ENCODE measurements around the gene CNTRL.

The CNTRL gene

GRCh38 chr9:121184463-121184862, 109.7 kb downstream of the CNTRL start:
- H3K4me1 ChIP-seq (ENCODE audit: insufficient read depth, low read length), result no peaks in the 10 kb centered on the region
- no peak overlapping the region for H3K27ac ChIP-seq (ENCODE audit: low read length)
- peaks cover 63% of the 10 kb centered on the region for H3K36me3 ChIP-seq (ENCODE audit: insufficient read depth, low read depth, low read length)

DNA sequence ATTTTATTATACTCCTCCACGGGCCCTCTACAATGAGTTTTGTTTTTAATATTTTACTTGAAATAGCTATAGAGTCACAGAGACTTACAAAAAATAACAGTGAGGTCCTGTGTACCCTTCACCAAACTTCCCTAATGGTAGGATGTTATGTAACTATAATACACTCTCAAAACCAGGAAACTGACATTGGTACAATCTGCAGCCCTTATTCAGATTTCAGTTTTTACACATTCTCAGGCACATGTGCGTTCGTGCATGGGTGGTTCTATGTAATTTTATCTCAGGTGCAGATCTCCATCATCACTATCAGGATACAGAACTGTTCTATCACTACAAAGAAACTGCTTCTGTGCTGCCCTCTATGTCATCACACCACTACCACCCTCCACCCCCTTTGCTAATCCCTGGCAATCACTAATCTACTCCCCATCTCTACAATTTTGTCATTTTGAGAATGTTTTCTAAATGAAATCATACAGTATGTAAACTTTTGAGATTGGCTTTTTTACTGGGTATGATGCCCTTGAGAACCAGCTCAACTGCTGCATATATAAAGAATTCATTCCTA, 110.5 kb downstream of the CNTRL start:
- Histone ChIP-seq H3K9me3 (ENCODE audit: insufficient read depth, low read depth, low read length) (no peaks in the 10 kb centered on the region), H3K27ac (ENCODE audit: low read length) (no peak overlapping the region), H3K9ac (ENCODE audit: low read depth, low read length) (no peak overlapping the region), H3K27me3 (ENCODE audit: insufficient read depth, low read length) (no peaks in the 10 kb centered on the region), H3K4me3 (ENCODE audit: low read length) (no peak overlapping the region), H3K36me3 (ENCODE audit: insufficient read depth, low read depth, low read length) (peaks cover 57% of the 10 kb centered on the region), H3K4me1 (ENCODE audit: insufficient read depth, low read length) (no peaks in the 10 kb centered on the region)

More at GRCh38 chr9:121184463-121184862, 109.7 kb downstream of the CNTRL start:
- no peak overlapping the region for H3K4me3 ChIP-seq (ENCODE audit: low read length)
- no peaks in the 10 kb centered on the region for H3K27me3 ChIP-seq (ENCODE audit: insufficient read depth, low read length)
- no peaks in the 10 kb centered on the region for H3K9me3 ChIP-seq (ENCODE audit: insufficient read depth, low read depth, low read length)
- no peak overlapping the region for H3K9ac ChIP-seq (ENCODE audit: low read depth, low read length)

- Histone ChIP-seq H3K27ac (ENCODE audit: low read length) (no peak overlapping the region), H3K9ac (ENCODE audit: low read depth, low read length) (no peak overlapping the region)
Measured at GRCh38 chr9:121185774-121186403, 111.1 kb downstream of the CNTRL start.

DNA sequence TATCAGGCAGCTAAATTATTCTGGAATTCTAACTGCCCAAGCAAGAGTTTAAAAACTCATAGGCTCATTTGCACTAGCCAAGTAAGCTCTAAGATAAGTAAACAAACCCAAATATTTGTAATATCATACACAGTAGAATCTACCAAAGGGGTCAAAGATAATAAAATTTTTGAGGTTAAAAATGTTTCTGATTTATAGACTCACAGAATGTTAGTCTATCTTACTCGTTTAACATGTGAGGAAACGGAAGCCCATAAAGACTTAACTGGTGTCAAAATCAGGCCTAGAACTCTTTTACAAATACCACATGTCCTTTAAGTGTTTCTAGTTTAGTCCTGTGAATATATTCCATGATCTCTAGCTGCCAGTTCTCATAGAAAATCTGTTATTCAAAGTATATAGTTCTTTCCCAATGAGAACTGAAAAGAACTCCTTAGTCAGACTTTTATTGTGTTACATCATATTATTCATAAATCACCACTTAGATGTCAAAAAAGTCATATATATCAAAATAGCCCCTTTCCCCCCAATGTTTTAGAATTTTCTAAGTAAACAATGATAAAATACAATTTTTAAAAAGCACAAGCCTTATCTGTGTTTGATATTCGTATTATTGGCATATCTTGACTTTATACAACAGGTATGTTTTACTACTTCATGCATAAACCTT, 113.0 kb downstream of the CNTRL start:
- no peak overlapping the region for H3K27ac ChIP-seq (ENCODE audit: low read length)
- H3K9ac ChIP-seq (ENCODE audit: low read depth, low read length), result no peak overlapping the region
- H3K9me3 ChIP-seq (ENCODE audit: insufficient read depth, low read depth, low read length), result no peaks in the 10 kb centered on the region
- H3K27me3 ChIP-seq (ENCODE audit: insufficient read depth, low read length), result no peaks in the 10 kb centered on the region
- H3K36me3 ChIP-seq (ENCODE audit: insufficient read depth, low read depth, low read length), result peaks cover 35% of the 10 kb centered on the region
- no peaks in the 10 kb centered on the region for H3K4me1 ChIP-seq (ENCODE audit: insufficient read depth, low read length)
- no peak overlapping the region for H3K4me3 ChIP-seq (ENCODE audit: low read length)

More at GRCh38 chr9:121185774-121186403, 111.1 kb downstream of the CNTRL start:
- Histone ChIP-seq H3K4me1 (ENCODE audit: insufficient read depth, low read length) (no peaks in the 10 kb centered on the region), H3K27me3 (ENCODE audit: insufficient read depth, low read length) (no peaks in the 10 kb centered on the region), H3K4me3 (ENCODE audit: low read length) (no peak overlapping the region), H3K36me3 (ENCODE audit: insufficient read depth, low read depth, low read length) (peaks cover 50% of the 10 kb centered on the region), H3K9me3 (ENCODE audit: insufficient read depth, low read depth, low read length) (no peaks in the 10 kb centered on the region)

DNA sequence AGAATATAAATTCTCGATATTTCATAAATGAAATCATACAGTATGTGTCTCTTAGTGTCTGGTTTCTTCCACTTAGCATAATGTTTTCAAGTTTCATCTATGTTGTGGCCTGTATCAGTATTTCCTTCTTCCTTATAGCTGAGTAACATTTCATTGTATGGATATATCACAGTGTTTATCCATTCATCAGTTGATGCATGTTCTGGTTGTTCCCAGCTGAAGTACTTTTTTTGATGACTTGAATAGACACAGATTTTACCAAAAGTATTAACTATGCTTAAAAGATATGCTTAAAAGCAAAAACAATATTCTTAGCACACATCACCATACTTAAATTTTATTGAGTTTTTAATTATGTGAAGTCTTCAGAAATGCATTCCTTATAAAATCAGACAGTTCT, 114.3 kb downstream of the CNTRL start:
- Histone ChIP-seq H3K27ac (ENCODE audit: low read length) (no peak overlapping the region), H3K27me3 (ENCODE audit: insufficient read depth, low read length) (no peaks in the 10 kb centered on the region), H3K36me3 (ENCODE audit: insufficient read depth, low read depth, low read length) (peaks cover 22% of the 10 kb centered on the region), H3K4me3 (ENCODE audit: low read length) (no peak overlapping the region), H3K9ac (ENCODE audit: low read depth, low read length) (no peak overlapping the region), H3K9me3 (ENCODE audit: insufficient read depth, low read depth, low read length) (no peaks in the 10 kb centered on the region), H3K4me1 (ENCODE audit: insufficient read depth, low read length) (no peaks in the 10 kb centered on the region)

DNA sequence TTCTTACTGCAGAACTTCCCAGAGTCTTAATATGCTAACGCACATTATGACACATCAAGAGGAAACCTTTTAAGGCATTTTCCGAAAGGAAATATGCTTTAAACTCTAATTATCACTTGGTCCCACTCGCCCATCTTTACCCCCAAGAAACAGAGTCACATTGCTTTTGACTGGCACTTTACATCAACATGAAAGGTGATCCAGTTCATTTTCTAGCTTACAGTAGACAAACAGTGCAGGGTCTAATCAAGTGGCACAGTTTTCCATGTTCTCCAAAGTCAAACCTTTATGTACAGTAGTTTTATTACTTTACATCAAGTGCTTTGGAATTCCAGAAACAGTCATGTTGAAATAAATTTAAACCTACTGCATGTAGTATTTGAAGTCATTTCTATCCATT, 114.9 kb downstream of the CNTRL start:
- Histone ChIP-seq H3K9ac (ENCODE audit: low read depth, low read length) (no peak overlapping the region), H3K4me1 (ENCODE audit: insufficient read depth, low read length) (0 out of 2 replicates have a peak, but pooled peaks cover under 1% of the 10 kb centered on the region), H3K36me3 (ENCODE audit: insufficient read depth, low read depth, low read length) (peaks cover 18% of the 10 kb centered on the region), H3K27ac (ENCODE audit: low read length) (no peak overlapping the region), H3K4me3 (ENCODE audit: low read length) (no peak overlapping the region), H3K27me3 (ENCODE audit: insufficient read depth, low read length) (no peaks in the 10 kb centered on the region), H3K9me3 (ENCODE audit: insufficient read depth, low read depth, low read length) (no peaks in the 10 kb centered on the region)

GRCh38 chr9:121191235-121191634, 116.5 kb downstream of the CNTRL start:
- Histone ChIP-seq H3K27ac (ENCODE audit: low read length) (no peak overlapping the region), H3K9ac (ENCODE audit: low read depth, low read length) (no peak overlapping the region), H3K27me3 (ENCODE audit: insufficient read depth, low read length) (no peaks in the 10 kb centered on the region), H3K9me3 (ENCODE audit: insufficient read depth, low read depth, low read length) (no peaks in the 10 kb centered on the region), H3K36me3 (ENCODE audit: insufficient read depth, low read depth, low read length) (peaks cover 11% of the 10 kb centered on the region), H3K4me1 (ENCODE audit: insufficient read depth, low read length) (peaks cover 6% of the 10 kb centered on the region; the same call in 1 of the 2 replicates), H3K4me3 (ENCODE audit: low read length) (no peak overlapping the region)

GRCh38 chr9:121192518-121192917, 117.8 kb downstream of the CNTRL start:
- Histone ChIP-seq H3K4me1 (ENCODE audit: insufficient read depth, low read length) (peaks cover 6% of the 10 kb centered on the region; the same call in 1 of the 2 replicates), H3K9ac (ENCODE audit: low read depth, low read length) (no peak overlapping the region), H3K36me3 (ENCODE audit: insufficient read depth, low read depth, low read length) (peaks cover 5% of the 10 kb centered on the region), H3K9me3 (ENCODE audit: insufficient read depth, low read depth, low read length) (no peaks in the 10 kb centered on the region), H3K27ac (ENCODE audit: low read length) (no peak overlapping the region), H3K27me3 (ENCODE audit: insufficient read depth, low read length) (no peaks in the 10 kb centered on the region), H3K4me3 (ENCODE audit: low read length) (no peak overlapping the region)

DNA sequence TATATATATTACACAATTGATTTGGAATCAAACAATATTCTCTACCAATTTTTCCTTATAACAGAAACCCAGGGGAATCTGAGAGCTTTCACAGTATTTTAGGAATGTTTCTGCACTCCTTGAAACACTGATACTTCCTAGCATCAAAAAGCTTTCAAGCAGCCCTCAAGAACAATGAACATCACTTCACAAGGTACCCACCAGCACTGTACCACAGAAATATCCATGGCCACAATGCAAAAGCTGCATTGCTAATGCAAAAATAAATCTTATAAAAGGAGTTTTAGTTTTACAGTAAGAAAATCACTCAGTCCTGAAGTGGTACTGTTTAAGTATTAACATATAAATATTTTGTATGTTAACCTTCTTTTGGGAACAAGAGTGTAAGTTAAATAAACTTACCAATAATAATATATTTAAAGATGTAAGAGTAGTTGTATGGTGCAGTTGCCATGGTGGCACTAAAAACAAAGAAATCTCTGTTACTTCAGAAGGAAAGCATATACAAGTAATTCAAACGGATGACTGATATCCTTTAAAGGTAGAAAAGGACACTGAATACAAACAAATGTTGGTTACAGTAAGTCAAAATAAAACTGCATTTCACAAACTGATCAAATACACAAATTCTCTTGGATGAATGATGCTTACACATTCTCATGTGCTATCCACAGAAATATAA, 118.3 kb downstream of the CNTRL start:
- Histone ChIP-seq H3K4me1 (ENCODE audit: insufficient read depth, low read length) (peaks cover 6% of the 10 kb centered on the region; the same call in 1 of the 2 replicates), H3K9me3 (ENCODE audit: insufficient read depth, low read depth, low read length) (no peaks in the 10 kb centered on the region), H3K36me3 (ENCODE audit: insufficient read depth, low read depth, low read length) (peaks cover 5% of the 10 kb centered on the region), H3K4me3 (ENCODE audit: low read length) (no peak overlapping the region), H3K27me3 (ENCODE audit: insufficient read depth, low read length) (no peaks in the 10 kb centered on the region), H3K27ac (ENCODE audit: low read length) (no peak overlapping the region), H3K9ac (ENCODE audit: low read depth, low read length) (no peak overlapping the region)

- no peaks in the 10 kb centered on the region for H3K36me3 ChIP-seq (ENCODE audit: insufficient read depth, low read depth, low read length)
- H3K27me3 ChIP-seq (ENCODE audit: insufficient read depth, low read length), result no peaks in the 10 kb centered on the region
- H3K4me1 ChIP-seq (ENCODE audit: insufficient read depth, low read length), result peaks cover 9% of the 10 kb centered on the region; the same call in 1 of the 2 replicates
- no peak overlapping the region for H3K4me3 ChIP-seq (ENCODE audit: low read length)
- H3K9ac ChIP-seq (ENCODE audit: low read depth, low read length), result no peak overlapping the region
- H3K9me3 ChIP-seq (ENCODE audit: insufficient read depth, low read depth, low read length), result no peaks in the 10 kb centered on the region
- no peak overlapping the region for H3K27ac ChIP-seq (ENCODE audit: low read length)
Measured at GRCh38 chr9:121194730-121195129, 120.0 kb downstream of the CNTRL start.

DNA sequence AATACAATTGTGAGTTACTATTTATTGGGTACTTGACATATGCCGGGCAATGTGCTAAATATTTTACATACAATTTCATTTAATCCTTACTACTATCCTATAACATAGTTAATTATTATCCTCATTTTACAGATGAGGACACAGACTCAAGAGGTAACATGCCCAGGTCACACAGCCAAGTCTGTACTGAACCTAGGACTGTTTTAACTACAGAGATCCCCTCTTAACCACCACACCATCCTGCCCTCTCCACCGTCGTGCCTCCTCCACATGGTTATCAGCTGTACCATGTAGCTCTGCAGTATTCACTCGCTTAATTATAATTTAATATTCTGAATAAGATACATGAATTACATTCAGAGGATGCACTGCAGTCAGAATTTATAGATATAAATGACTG, 121.6 kb downstream of the CNTRL start:
- Histone ChIP-seq H3K36me3 (ENCODE audit: insufficient read depth, low read depth, low read length) (no peaks in the 10 kb centered on the region), H3K4me3 (ENCODE audit: low read length) (no peak overlapping the region), H3K4me1 (ENCODE audit: insufficient read depth, low read length) (peaks cover 17% of the 10 kb centered on the region; the same call in 1 of the 2 replicates), H3K9ac (ENCODE audit: low read depth, low read length) (no peak overlapping the region), H3K27ac (ENCODE audit: low read length) (no peak overlapping the region), H3K9me3 (ENCODE audit: insufficient read depth, low read depth, low read length) (no peaks in the 10 kb centered on the region), H3K27me3 (ENCODE audit: insufficient read depth, low read length) (no peaks in the 10 kb centered on the region)

All from iPS-20b (cell line).